ENCODE results near the gene PPME1. TPM values are rescaled to one million over a fixed set of nuclear protein-coding genes. Genes with fewer than 3 reads are reported as not detected.

PPME1 gene
- total RNA-seq, 1 experiment from 2014 or later: 38.1 TPM

DNA sequence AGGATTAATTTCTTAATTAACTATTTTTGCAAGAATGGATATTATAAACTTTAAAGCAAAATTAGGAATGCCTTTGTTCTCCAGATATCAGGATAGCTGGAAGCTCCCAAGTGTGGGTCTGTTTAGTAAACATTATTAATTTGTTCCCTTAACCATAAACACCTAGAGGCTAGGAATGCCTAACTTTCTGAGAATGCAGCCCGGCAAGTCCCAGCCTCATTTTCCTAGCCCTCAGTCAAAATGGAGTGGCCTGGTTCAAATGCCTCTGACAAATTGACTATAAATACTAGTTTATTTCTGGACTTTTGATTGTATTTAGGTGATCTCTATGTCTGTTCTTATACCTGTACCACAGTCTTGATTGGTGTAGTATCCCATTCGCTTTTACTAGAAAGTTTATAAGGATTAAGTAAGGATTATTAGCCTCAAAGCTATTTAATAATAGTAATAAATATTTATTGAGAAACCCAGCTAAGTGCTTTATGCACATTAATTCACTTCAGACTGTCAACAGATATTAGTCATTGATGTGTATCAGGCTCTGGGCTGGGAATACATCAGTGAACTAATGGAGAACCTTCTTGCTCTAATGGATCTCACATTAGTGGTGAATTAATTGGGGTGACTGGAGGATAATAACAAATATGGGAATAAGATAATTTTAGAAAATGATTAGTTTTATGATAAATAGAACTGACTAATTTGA is 25.8 kb downstream of the PPME1 start:
- Mint-ChIP-seq H3K4me3 (ENCODE audit: unreplicated experiment) (no peak overlapping the region), H3K36me3 (ENCODE audit: insufficient read depth, unreplicated experiment) (peaks cover 6% of the 10 kb centered on the region), H3K27ac (ENCODE audit: low read depth, unreplicated experiment) (no peak overlapping the region), H3K4me1 (ENCODE audit: insufficient read depth, unreplicated experiment) (peaks cover 11% of the 10 kb centered on the region), H3K27me3 (ENCODE audit: insufficient read depth, unreplicated experiment) (no peaks in the 10 kb centered on the region), H3K9me3 (ENCODE audit: unreplicated experiment) (peaks cover 9% of the 10 kb centered on the region)
- BruUV-seq (replicated peaks): no TSS peak
- DNase-seq (ENCODE audit: unreplicated experiment): no peak
- TF ChIP-seq, protein P1, sequence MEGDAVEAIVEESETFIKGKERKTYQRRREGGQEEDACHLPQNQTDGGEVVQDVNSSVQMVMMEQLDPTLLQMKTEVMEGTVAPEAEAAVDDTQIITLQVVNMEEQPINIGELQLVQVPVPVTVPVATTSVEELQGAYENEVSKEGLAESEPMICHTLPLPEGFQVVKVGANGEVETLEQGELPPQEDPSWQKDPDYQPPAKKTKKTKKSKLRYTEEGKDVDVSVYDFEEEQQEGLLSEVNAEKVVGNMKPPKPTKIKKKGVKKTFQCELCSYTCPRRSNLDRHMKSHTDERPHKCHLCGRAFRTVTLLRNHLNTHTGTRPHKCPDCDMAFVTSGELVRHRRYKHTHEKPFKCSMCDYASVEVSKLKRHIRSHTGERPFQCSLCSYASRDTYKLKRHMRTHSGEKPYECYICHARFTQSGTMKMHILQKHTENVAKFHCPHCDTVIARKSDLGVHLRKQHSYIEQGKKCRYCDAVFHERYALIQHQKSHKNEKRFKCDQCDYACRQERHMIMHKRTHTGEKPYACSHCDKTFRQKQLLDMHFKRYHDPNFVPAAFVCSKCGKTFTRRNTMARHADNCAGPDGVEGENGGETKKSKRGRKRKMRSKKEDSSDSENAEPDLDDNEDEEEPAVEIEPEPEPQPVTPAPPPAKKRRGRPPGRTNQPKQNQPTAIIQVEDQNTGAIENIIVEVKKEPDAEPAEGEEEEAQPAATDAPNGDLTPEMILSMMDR (IDR thresholded peaks at IDR 0.05; ENCODE audit: unreplicated experiment): no peak
- intact Hi-C loops (cut with micrococcal nuclease): no loop called here
- POLR2A ChIA-PET: interaction anchor here (0.6 to 1.0 kb wide), 3 partner anchors 14 to 1702 kb away, joined by 3 to 4 read pairs (median 3); partner anchors contain the start of genes C2CD3 and PPME1
- CTCF ChIA-PET: interaction anchor here (0.6 kb wide), 1 partner anchor 17 kb away, joined by 3 read pairs; no protein-coding TSS in a partner anchor

DNA sequence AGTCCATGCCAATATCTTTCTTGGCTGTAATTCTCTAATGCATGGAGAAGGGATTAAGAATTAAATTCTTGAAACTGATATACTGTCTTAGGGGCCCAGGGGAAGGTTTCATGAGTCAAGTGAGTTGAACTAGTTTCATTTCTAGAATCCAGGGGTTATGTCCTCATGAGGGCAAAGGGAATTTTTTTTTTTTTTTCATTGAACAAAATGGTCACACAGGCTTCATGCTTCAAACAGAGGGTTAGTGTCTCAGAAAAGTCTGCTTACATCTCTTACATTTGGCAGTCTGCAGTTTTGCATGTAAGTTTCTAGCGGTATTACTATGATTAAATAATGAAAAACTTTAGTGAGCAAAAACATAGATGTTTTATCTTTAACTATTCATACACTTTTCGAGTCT is 32.9 kb downstream of the PPME1 start:
- DNase-seq (ENCODE audit: unreplicated experiment): no peak
- peaks cover 41% of the 10 kb centered on the region for H3K36me3 Mint-ChIP-seq (ENCODE audit: insufficient read depth, unreplicated experiment)
- no peaks in the 10 kb centered on the region for H3K4me1 Mint-ChIP-seq (ENCODE audit: insufficient read depth, unreplicated experiment)
- CTCF ChIA-PET: no interaction called here
- no TSS peak for BruUV-seq (replicated peaks)
- no peak overlapping the region for H3K4me3 Mint-ChIP-seq (ENCODE audit: unreplicated experiment)
- H3K9me3 Mint-ChIP-seq (ENCODE audit: unreplicated experiment): peaks cover 4% of the 10 kb centered on the region
- POLR2A ChIA-PET: no interaction called here
- TF ChIP-seq, protein P1 (IDR thresholded peaks at IDR 0.05; ENCODE audit: unreplicated experiment): no peak
- H3K27ac Mint-ChIP-seq (ENCODE audit: low read depth, unreplicated experiment): no peak overlapping the region
- intact Hi-C loops (cut with micrococcal nuclease): no loop called here
- no peaks in the 10 kb centered on the region for H3K27me3 Mint-ChIP-seq (ENCODE audit: insufficient read depth, unreplicated experiment)

DNA sequence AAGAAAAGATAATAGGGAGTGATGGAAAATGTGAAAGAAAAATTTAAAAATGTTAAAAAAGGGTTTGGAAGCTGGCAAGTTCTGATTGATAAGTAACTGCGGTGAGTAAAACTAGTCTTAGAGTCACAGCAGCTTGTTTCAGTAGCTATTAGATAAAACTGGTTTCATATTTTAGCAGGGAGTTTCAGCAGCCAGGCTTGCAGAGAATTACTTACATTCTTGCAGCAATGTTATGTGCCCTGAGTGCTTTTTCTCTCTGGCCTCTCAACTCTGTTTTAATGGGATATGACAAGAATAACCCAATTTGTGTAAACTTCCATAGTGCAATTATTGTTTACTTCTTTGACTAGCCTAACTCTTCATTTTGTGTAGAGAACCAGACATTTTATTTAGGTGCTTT is 33.6 kb downstream of the PPME1 start:
- Mint-ChIP-seq H3K4me1 (ENCODE audit: insufficient read depth, unreplicated experiment) (no peaks in the 10 kb centered on the region), H3K27me3 (ENCODE audit: insufficient read depth, unreplicated experiment) (no peaks in the 10 kb centered on the region), H3K9me3 (ENCODE audit: unreplicated experiment) (no peaks in the 10 kb centered on the region), H3K4me3 (ENCODE audit: unreplicated experiment) (no peak overlapping the region), H3K36me3 (ENCODE audit: insufficient read depth, unreplicated experiment) (peaks cover 42% of the 10 kb centered on the region), H3K27ac (ENCODE audit: low read depth, unreplicated experiment) (no peak overlapping the region)
- TSS peak; percentile 21 for BruUV-seq (replicated peaks)
- DNase-seq (ENCODE audit: unreplicated experiment): no peak
- TF ChIP-seq, protein P1 (IDR thresholded peaks at IDR 0.05; ENCODE audit: unreplicated experiment): no peak
- intact Hi-C loops (cut with micrococcal nuclease): no loop called here
- ChIA-PET CTCF (no interaction called here), POLR2A (no interaction called here)

DNA sequence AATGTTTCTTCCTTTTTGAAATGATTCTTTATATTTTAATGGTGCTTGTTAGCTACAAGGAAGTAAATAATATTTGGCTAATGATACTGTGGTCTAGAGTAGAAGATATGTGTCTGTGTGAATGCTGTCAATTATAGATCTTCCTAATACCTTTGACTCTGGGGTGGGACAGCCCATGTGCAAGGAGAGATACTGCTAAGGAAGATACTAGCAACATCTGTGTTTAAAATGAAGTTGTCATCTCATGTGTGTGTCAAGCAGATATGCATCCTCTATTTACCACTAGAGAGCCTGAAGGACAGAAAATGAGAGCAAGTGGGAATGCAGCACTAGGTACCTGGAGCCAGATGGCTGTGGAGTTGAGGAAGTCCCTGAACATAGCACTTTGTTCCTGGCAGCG is 34.1 kb downstream of the PPME1 start:
- Mint-ChIP-seq H3K4me1 (ENCODE audit: insufficient read depth, unreplicated experiment) (no peaks in the 10 kb centered on the region), H3K9me3 (ENCODE audit: unreplicated experiment) (no peaks in the 10 kb centered on the region), H3K4me3 (ENCODE audit: unreplicated experiment) (no peak overlapping the region), H3K27me3 (ENCODE audit: insufficient read depth, unreplicated experiment) (no peaks in the 10 kb centered on the region), H3K36me3 (ENCODE audit: insufficient read depth, unreplicated experiment) (peaks cover 42% of the 10 kb centered on the region), H3K27ac (ENCODE audit: low read depth, unreplicated experiment) (no peak overlapping the region)
- DNase-seq (ENCODE audit: unreplicated experiment): no peak
- ChIA-PET CTCF (no interaction called here), POLR2A (no interaction called here)
- TF ChIP-seq, protein P1 (IDR thresholded peaks at IDR 0.05; ENCODE audit: unreplicated experiment): no peak
- BruUV-seq (replicated peaks): no TSS peak
- intact Hi-C loops (cut with micrococcal nuclease): no loop called here
